Testis (tissue), 5 donors: ENCODE measurements around the gene CALHM2. TPM values are rescaled to one million over a fixed set of nuclear protein-coding genes. Genes with fewer than 3 reads are reported as not detected.

Experiments
- DNase-seq: peaks from one replicate; pipeline ENCODE4 v3.0.0-alpha.2; 2019
- H3K27ac ChIP-seq, 2 donors: fragments of 200-600 bp; sonication (generic); one replicate each; pipeline ENCODE4 v1.5.1; 2019
- H3K27me3 ChIP-seq: fragments of 200-600 bp; sonication (generic); one replicate; pipeline ENCODE4 v1.5.1; 2019
- H3K36me3 ChIP-seq: fragments of 200-600 bp; sonication (generic); one replicate; pipeline ENCODE4 v1.5.1; 2017; ENCODE audit warnings: low read depth; ENCODE audit errors: missing control alignments
- H3K4me1 ChIP-seq: fragments of 200-600 bp; sonication (generic); one replicate; pipeline ENCODE4 v1.5.1; 2019
- H3K4me3 ChIP-seq, 2 donors: fragments of 200-600 bp; sonication (generic); one replicate each; pipeline ENCODE4 v1.5.1; 2017 to 2019
- H3K9me3 ChIP-seq: fragments of 200-600 bp; sonication (generic); one replicate; pipeline ENCODE4 v1.5.1; 2017
- CTCF ChIP-seq, 3 experiments: fragments of 450-650 bp in 2 of 3; fragments of 200-600 bp in 1 of 3; sonication (generic) in 1 of 3; IDR thresholded peaks; one replicate each; pipeline ENCODE4 v1.5.1; 2016 to 2019; ENCODE audit warnings: antibody characterized with exemption in 3 of 3, mild to moderate bottlenecking in 2 of 3, moderate library complexity in 1 of 3
- POLR2A ChIP-seq: fragments of 450-650 bp; IDR thresholded peaks from one replicate; pipeline ENCODE4 v1.6.1; 2017; ENCODE audit warnings: antibody characterized with exemption, mild to moderate bottlenecking, moderate library complexity
- WGBS, 2 donors: methylation state at CpG; one replicate each; pipeline ENCODE4 v1.1.5; 2018; 5-methylcytosine and 5-hydroxymethylcytosine counted together
- intact Hi-C: fragments of 100-400 bp; cut with DNase I; formaldehyde crosslinking; loops from one replicate; pipeline ENCODE4 v1.15.1; 2023; ENCODE audit warnings: low total_unique reads
- long read RNA-seq, 2 donors: transcript quantifications; one replicate each; lab custom pipeline, GENCODE V29; 2026
- polyA plus RNA-seq: library from polyadenylated mRNA; stranded (reverse); fragments of 350-450 nt; fragmentation: Illumina TruSeq; extraction: RNeasy Lipid Tissue Mini Kit (QIAGEN cat#74804); gene quantifications from one replicate; pipeline ENCODE4 v1.2.3, GENCODE V29; 2014; ENCODE audit warnings: low read depth, low replicate concordance; ENCODE audit not compliant: insufficient read depth
- total RNA-seq, 2 donors: library from RNA; depleted of rRNA; stranded (reverse); fragments of >200 nt; gene quantifications; one replicate each; pipeline ENCODE4 v1.2.3, GENCODE V29; 2016

The CALHM2 gene
- total RNA-seq (10 to 100 TPM; 53.1 to 78.6 TPM), polyA plus RNA-seq (43.5 TPM)
- long read RNA-seq, donor 1, transcript CALHM2-202 (4 exons, 1,843 nt) = major isoform, 5 of 21 reads
- long read RNA-seq, donor 1, partial matches to known transcripts = 9 of 21 reads
- long read RNA-seq, donor 1, other reads (novel, unspliced or antisense) = 0 of 21 reads
- long read RNA-seq, donor 2, partial matches to known transcripts = 0 of 3 reads
- long read RNA-seq, donor 2, other reads (novel, unspliced or antisense) = 0 of 3 reads

GRCh38 chr10:103451831-103452505, at the start of gene CALHM2:
TSS of gene CALHM2 (minus strand) at chr10:103452370. CDS start at chr10:103449941, 2,429 bp downstream.
- TF ChIP-seq POLR2A (no peak), CTCF (IDR thresholded peaks at IDR 0.05) (no peak)
- H3K9me3 ChIP-seq = no peaks in the 10 kb centered on the region
- H3K4me3 ChIP-seq = peak within 1 kb of the TSS; percentile 66 to 80
- H3K27ac ChIP-seq = peak within 1 kb of the TSS; percentile 84 to 90
- intact Hi-C loops = no loop called here
- H3K4me1 ChIP-seq = peaks cover 44% of the 10 kb centered on the region
- no peaks in the 10 kb centered on the region for H3K27me3 ChIP-seq
- 0 to 1% methylated on average over 17 to 29 of the region's 32 CpGs for WGBS, 2 donors
- H3K36me3 ChIP-seq = no peaks in the 10 kb centered on the region
- peak; percentile 79 for DNase-seq

- no peak for DNase-seq
- H3K27ac ChIP-seq = peak overlapping the region in 1 of 2 donors; percentile 25
Measured at GRCh38 chr10:103501186-103501585, 49.0 kb upstream of the CALHM2 start.

GRCh38 chr10:103500481-103500880, 48.3 kb upstream of the CALHM2 start:
- TF ChIP-seq CTCF (IDR thresholded peaks at IDR 0.05) (no peak), POLR2A (no peak)
- Histone ChIP-seq H3K4me1 (peaks cover 35% of the 10 kb centered on the region), H3K27ac (peak overlapping the region in 1 of 2 donors; percentile 25), H3K4me3 (no peak overlapping the region), H3K9me3 (no peaks in the 10 kb centered on the region), H3K27me3 (no peaks in the 10 kb centered on the region), H3K36me3 (no peaks in the 10 kb centered on the region)
- peak; percentile 61 for DNase-seq
- intact Hi-C loops = no loop called here
- 54 to 66% methylated on average over 6 of the region's 6 CpGs for WGBS, 2 donors

More at GRCh38 chr10:103501186-103501585, 49.0 kb upstream of the CALHM2 start:
- peaks cover 37% of the 10 kb centered on the region for H3K4me1 ChIP-seq
- no peaks in the 10 kb centered on the region for H3K27me3 ChIP-seq
- no peak overlapping the region for H3K4me3 ChIP-seq
- no peaks in the 10 kb centered on the region for H3K36me3 ChIP-seq
- intact Hi-C loops = no loop called here
- no peaks in the 10 kb centered on the region for H3K9me3 ChIP-seq
- TF ChIP-seq CTCF (IDR thresholded peaks at IDR 0.05) = no peak
- no peak for TF ChIP-seq POLR2A
- 71 to 79% methylated on average over 3 of the region's 3 CpGs for WGBS, 2 donors

- intact Hi-C loops = no loop called here
- H3K9me3 ChIP-seq = no peaks in the 10 kb centered on the region
- no peak for TF ChIP-seq CTCF (IDR thresholded peaks at IDR 0.05)
- no peak for TF ChIP-seq POLR2A
- H3K4me3 ChIP-seq = no peak overlapping the region
- H3K27me3 ChIP-seq = no peaks in the 10 kb centered on the region
- H3K36me3 ChIP-seq = no peaks in the 10 kb centered on the region
- no peak for DNase-seq
- WGBS, 2 donors = 65 to 70% methylated on average over 7 of the region's 7 CpGs
- H3K27ac ChIP-seq = no peak overlapping the region
- H3K4me1 ChIP-seq = peaks cover 32% of the 10 kb centered on the region
Measured at GRCh38 chr10:103499881-103500280, 47.7 kb upstream of the CALHM2 start.
